WTC11 (cell line): ENCODE measurements around the gene TTLL10. TPM values are rescaled to one million over a fixed set of nuclear protein-coding genes. Genes with fewer than 3 reads are reported as not detected.

Experiments used
- ATAC-seq: fragments of 200-7000 bp; cut with Tn5 transposase; 2 replicates; pipeline ENCODE4 v1.10.0; 2021; ENCODE audit warnings: mild to moderate bottlenecking, moderate library complexity
- CTCF ChIA-PET: fragments of 300-600 bp; sonication (Branson Sonifier 250); formaldehyde crosslinking; loops from one replicate; lab custom pipeline; 2021; ENCODE audit warnings: antibody characterized with exemption; lab: Charles Lee
- POLR2A ChIA-PET: fragments of 350-600 bp; sonication (Branson Sonifier 250); formaldehyde crosslinking; loops from one replicate; lab custom pipeline; 2021; ENCODE audit warnings: antibody characterized with exemption; lab: Charles Lee
- DNase-seq: peaks from one replicate; pipeline ENCODE4 v3.0.0; 2021; ENCODE audit warnings: low spot score
- H3K27ac Mint-ChIP-seq: 2 replicates; pipeline ENCODE4 v1.8.0; 2021; ENCODE audit warnings: mixed read lengths
- H3K27me3 Mint-ChIP-seq: 2 replicates; pipeline ENCODE4 v1.8.0; 2021; ENCODE audit warnings: low read depth, mild to moderate bottlenecking, moderate library complexity, mixed read lengths
- H3K36me3 Mint-ChIP-seq: 2 replicates; pipeline ENCODE4 v1.8.0; 2021; ENCODE audit warnings: mixed read lengths
- H3K4me1 Mint-ChIP-seq: 2 replicates; pipeline ENCODE4 v1.8.0; 2022; ENCODE audit warnings: mixed read lengths
- H3K4me3 Mint-ChIP-seq: 2 replicates; pipeline ENCODE4 v1.8.0; 2021; ENCODE audit warnings: mild to moderate bottlenecking, moderate library complexity, mixed read lengths
- H3K9me3 Mint-ChIP-seq: 2 replicates; pipeline ENCODE4 v1.8.0; 2021; ENCODE audit warnings: mixed read lengths
- ATF1 ChIP-seq: sonication (generic); formaldehyde crosslinking; IDR thresholded peaks from 2 replicates; pipeline ENCODE4 v1.8.1; 2023; ENCODE audit warnings: mild to moderate bottlenecking, moderate library complexity, missing genetic modification reagents
- ETV6 ChIP-seq: sonication (generic); formaldehyde crosslinking; IDR thresholded peaks from 2 replicates; pipeline ENCODE4 v1.8.1; 2022; ENCODE audit warnings: mild to moderate bottlenecking, missing genetic modification reagents
- GABPB1 ChIP-seq: sonication (generic); formaldehyde crosslinking; IDR thresholded peaks from 2 replicates; pipeline ENCODE4 v1.8.1; 2023; ENCODE audit warnings: mild to moderate bottlenecking, missing genetic modification reagents
- GTF2I ChIP-seq: fragments of 250-450 bp; sonication (Bioruptor Pico); conservative IDR thresholded peaks from 2 replicates; pipeline ENCODE4 v1.4.0; 2021; ENCODE audit warnings: mild to moderate bottlenecking
- HMGXB4 ChIP-seq: sonication (generic); formaldehyde crosslinking; IDR thresholded peaks from 2 replicates; pipeline ENCODE4 v1.8.1; 2023; ENCODE audit warnings: mild to moderate bottlenecking, moderate library complexity, missing genetic modification reagents
- JUN ChIP-seq: sonication (generic); formaldehyde crosslinking; IDR thresholded peaks from 2 replicates; pipeline ENCODE4 v1.8.0; 2023; ENCODE audit warnings: mild to moderate bottlenecking, missing genetic modification reagents
- NFE2L1 ChIP-seq: sonication (generic); formaldehyde crosslinking; IDR thresholded peaks from 2 replicates; pipeline ENCODE4 v1.8.1; 2023; ENCODE audit warnings: missing genetic modification reagents
- NFYB ChIP-seq: sonication (generic); formaldehyde crosslinking; conservative IDR thresholded peaks from 2 replicates; pipeline ENCODE4 v1.8.0; 2022; ENCODE audit warnings: low read depth, missing genetic modification reagents
- OVOL2 ChIP-seq: fragments of 250-450 bp; sonication (Bioruptor Pico); IDR thresholded peaks from 2 replicates; pipeline ENCODE4 v1.9.0; 2021; ENCODE audit warnings: mild to moderate bottlenecking, borderline replicate concordance
- STAT6 ChIP-seq: sonication (generic); formaldehyde crosslinking; conservative IDR thresholded peaks from 2 replicates; pipeline ENCODE4 v1.8.1; 2023; ENCODE audit warnings: mild to moderate bottlenecking, low read depth, missing genetic modification reagents, moderate library complexity
- TCF7 ChIP-seq: sonication (generic); formaldehyde crosslinking; IDR thresholded peaks from 2 replicates; pipeline ENCODE4 v1.8.0; 2022; ENCODE audit warnings: mild to moderate bottlenecking, low read depth, missing genetic modification reagents, moderate library complexity
- TP53 ChIP-seq: sonication (generic); formaldehyde crosslinking; IDR thresholded peaks from 2 replicates; pipeline ENCODE4 v1.8.1; 2023; ENCODE audit warnings: mild to moderate bottlenecking, missing genetic modification reagents
- ZBTB21 ChIP-seq: sonication (generic); formaldehyde crosslinking; IDR thresholded peaks from 2 replicates; pipeline ENCODE4 v1.8.1; 2023; ENCODE audit warnings: mild to moderate bottlenecking, missing genetic modification reagents, borderline replicate concordance
- ZNF121 ChIP-seq: sonication (generic); formaldehyde crosslinking; IDR thresholded peaks from 2 replicates; pipeline ENCODE4 v1.8.0; 2023; ENCODE audit warnings: missing genetic modification reagents
- ZNF263 ChIP-seq: sonication (generic); formaldehyde crosslinking; IDR thresholded peaks from 2 replicates; pipeline ENCODE4 v1.8.1; 2022; ENCODE audit warnings: low read depth, mild to moderate bottlenecking, moderate library complexity, missing genetic modification reagents
- ZNF423 ChIP-seq: fragments of 250-450 bp; sonication (Bioruptor Pico); IDR thresholded peaks from 2 replicates; pipeline ENCODE4 v2.1.2; 2022; ENCODE audit warnings: mild to moderate bottlenecking, moderate library complexity
- total RNA-seq: library from RNA; stranded (reverse); gene quantifications from 3 replicates; pipeline ENCODE4 v1.2.3, GENCODE V29; 2021
- TF ChIP-seq, protein P1 (sequence below): sonication (generic); formaldehyde crosslinking; IDR thresholded peaks from 2 replicates; pipeline ENCODE4 v1.8.0; 2022; ENCODE audit warnings: mild to moderate bottlenecking, missing genetic modification reagents
- TF ChIP-seq, protein P2 (sequence below): sonication (generic); formaldehyde crosslinking; IDR thresholded peaks from 2 replicates; pipeline ENCODE4 v1.8.1; 2022; ENCODE audit warnings: missing genetic modification reagents, borderline replicate concordance
- TF ChIP-seq, protein P3 (sequence below): sonication (generic); formaldehyde crosslinking; IDR thresholded peaks from 2 replicates; pipeline ENCODE4 v1.8.0; 2022; ENCODE audit warnings: missing genetic modification reagents
- TF ChIP-seq, protein P4 (sequence below): sonication (generic); formaldehyde crosslinking; IDR thresholded peaks from 2 replicates; pipeline ENCODE4 v1.8.1; 2023; ENCODE audit warnings: mild to moderate bottlenecking, missing genetic modification reagents

TTLL10 gene
- total RNA-seq, 1 experiment from 2014 or later, result 1.1 TPM

DNA sequence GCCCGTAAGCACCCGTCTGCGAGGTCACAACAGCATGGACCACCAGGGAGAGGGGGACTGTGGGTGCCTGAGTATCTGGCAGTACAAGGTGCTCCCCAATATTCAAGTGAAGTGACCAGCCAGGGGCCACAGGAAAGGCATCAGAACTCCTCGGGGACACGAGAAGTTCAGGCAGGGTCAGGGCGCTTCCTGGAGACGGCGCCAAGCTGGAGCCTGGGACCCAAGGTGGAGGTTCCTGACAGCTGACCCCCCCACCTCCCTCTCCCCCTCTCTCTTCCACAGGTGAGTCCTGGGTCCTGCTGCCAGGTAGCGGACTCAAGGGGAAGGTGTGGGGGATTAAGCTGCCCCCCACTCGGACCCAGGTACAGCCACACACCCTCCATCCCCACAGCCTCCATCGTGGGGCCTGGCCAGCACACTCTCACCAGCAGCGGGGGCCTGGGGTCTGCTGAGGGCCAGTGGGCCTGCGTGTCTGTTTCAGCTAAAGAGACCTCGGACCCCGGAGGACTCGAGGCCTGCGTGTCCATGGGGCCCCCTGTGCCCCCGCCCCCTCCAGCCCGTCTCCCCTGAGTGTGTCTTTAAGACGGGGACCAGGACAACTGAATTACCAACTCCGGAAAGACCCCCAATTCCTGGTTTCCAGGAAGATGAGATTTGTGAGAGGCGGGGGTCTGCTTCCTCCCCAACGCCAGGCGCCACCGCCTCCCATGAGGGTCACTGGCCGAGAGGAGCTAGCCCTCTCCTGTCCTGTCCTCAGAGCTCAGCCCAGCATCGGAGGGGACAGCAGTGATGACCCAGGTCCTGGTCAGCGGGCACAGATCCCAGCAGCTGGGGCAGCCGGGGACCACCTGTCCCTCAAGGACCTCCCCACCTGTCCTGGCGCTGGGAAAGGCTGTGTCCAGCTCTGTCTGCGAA is 26.5 kb downstream of the TTLL10 start:
- ChIA-PET CTCF (interaction anchor here (1.1 to 1.3 kb wide), 2 partner anchors 78 to 167 kb away, joined by 4 read pairs; no protein-coding TSS in a partner anchor), POLR2A (no interaction called here)
- Mint-ChIP-seq H3K9me3 (peaks cover 1% of the 10 kb centered on the region; the same call in 1 of the 2 replicates), H3K4me1 (peaks cover 3% of the 10 kb centered on the region; the same call in 1 of the 2 replicates), H3K27ac (no peak overlapping the region), H3K27me3 (peaks cover 8% of the 10 kb centered on the region), H3K36me3 (peaks cover under 1% of the 10 kb centered on the region; the same call in 1 of the 2 replicates), H3K4me3 (peak overlapping the region; percentile 45)
- no peak for TF ChIP-seq GABPB1 (CRISPR knock-in tag)
- TF ChIP-seq ATF1 (CRISPR knock-in tag), result no peak
- no peak for TF ChIP-seq ZNF423 (CRISPR knock-in tag)
- TF ChIP-seq NFE2L1, result no peak
- no peak for TF ChIP-seq ETV6 (CRISPR knock-in tag)
- TF ChIP-seq, protein P1, sequence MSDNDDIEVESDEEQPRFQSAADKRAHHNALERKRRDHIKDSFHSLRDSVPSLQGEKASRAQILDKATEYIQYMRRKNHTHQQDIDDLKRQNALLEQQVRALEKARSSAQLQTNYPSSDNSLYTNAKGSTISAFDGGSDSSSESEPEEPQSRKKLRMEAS (CRISPR knock-in tag), result no peak
- no peak for TF ChIP-seq HMGXB4
- TF ChIP-seq, protein P2, sequence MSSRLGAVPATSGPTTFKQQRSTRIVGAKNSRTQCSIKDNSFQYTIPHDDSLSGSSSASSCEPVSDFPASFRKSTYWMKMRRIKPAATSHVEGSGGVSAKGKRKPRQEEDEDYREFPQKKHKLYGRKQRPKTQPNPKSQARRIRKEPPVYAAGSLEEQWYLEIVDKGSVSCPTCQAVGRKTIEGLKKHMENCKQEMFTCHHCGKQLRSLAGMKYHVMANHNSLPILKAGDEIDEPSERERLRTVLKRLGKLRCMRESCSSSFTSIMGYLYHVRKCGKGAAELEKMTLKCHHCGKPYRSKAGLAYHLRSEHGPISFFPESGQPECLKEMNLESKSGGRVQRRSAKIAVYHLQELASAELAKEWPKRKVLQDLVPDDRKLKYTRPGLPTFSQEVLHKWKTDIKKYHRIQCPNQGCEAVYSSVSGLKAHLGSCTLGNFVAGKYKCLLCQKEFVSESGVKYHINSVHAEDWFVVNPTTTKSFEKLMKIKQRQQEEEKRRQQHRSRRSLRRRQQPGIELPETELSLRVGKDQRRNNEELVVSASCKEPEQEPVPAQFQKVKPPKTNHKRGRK (CRISPR knock-in tag), result no peak
- TF ChIP-seq, protein P3, sequence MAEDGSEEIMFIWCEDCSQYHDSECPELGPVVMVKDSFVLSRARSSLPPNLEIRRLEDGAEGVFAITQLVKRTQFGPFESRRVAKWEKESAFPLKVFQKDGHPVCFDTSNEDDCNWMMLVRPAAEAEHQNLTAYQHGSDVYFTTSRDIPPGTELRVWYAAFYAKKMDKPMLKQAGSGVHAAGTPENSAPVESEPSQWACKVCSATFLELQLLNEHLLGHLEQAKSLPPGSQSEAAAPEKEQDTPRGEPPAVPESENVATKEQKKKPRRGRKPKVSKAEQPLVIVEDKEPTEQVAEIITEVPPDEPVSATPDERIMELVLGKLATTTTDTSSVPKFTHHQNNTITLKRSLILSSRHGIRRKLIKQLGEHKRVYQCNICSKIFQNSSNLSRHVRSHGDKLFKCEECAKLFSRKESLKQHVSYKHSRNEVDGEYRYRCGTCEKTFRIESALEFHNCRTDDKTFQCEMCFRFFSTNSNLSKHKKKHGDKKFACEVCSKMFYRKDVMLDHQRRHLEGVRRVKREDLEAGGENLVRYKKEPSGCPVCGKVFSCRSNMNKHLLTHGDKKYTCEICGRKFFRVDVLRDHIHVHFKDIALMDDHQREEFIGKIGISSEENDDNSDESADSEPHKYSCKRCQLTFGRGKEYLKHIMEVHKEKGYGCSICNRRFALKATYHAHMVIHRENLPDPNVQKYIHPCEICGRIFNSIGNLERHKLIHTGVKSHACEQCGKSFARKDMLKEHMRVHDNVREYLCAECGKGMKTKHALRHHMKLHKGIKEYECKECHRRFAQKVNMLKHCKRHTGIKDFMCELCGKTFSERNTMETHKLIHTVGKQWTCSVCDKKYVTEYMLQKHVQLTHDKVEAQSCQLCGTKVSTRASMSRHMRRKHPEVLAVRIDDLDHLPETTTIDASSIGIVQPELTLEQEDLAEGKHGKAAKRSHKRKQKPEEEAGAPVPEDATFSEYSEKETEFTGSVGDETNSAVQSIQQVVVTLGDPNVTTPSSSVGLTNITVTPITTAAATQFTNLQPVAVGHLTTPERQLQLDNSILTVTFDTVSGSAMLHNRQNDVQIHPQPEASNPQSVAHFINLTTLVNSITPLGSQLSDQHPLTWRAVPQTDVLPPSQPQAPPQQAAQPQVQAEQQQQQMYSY, result no peak
- DNase-seq (no peak), ATAC-seq (no peak)

GRCh38 chr1:1200876-1201810 is 27.5 kb downstream of the TTLL10 start:
- H3K27me3 Mint-ChIP-seq, result peaks cover 3% of the 10 kb centered on the region
- CTCF ChIA-PET, result interaction anchor here (1.3 kb wide), 1 partner anchor 78 kb away, joined by 4 read pairs; no protein-coding TSS in a partner anchor
- no peak overlapping the region for H3K27ac Mint-ChIP-seq
- H3K9me3 Mint-ChIP-seq, result no peaks in the 10 kb centered on the region
- peaks cover 3% of the 10 kb centered on the region; the same call in 1 of the 2 replicates for H3K4me1 Mint-ChIP-seq
- H3K36me3 Mint-ChIP-seq, result no peaks in the 10 kb centered on the region
- POLR2A ChIA-PET, result no interaction called here
- ATAC-seq (peak; percentile 67), DNase-seq (peak; percentile 55)
- H3K4me3 Mint-ChIP-seq, result peak overlapping the region; percentile 45
- TF ChIP-seq ZBTB21 (CRISPR knock-in tag) (no peak), NFYB (no peak), GTF2I (CRISPR knock-in tag) (no peak), JUN (CRISPR knock-in tag) (no peak), OVOL2 (CRISPR knock-in tag) (no peak), TP53 (CRISPR knock-in tag) (no peak), ZNF263 (CRISPR knock-in tag) (0 out of 2 replicates have a peak, but pooled peaks have one; percentile 45), TCF7 (0 out of 2 replicates have a peak, but pooled peaks have one; percentile 26), STAT6 (CRISPR knock-in tag) (no peak), ZNF121 (no peak)
- TF ChIP-seq, protein P4, sequence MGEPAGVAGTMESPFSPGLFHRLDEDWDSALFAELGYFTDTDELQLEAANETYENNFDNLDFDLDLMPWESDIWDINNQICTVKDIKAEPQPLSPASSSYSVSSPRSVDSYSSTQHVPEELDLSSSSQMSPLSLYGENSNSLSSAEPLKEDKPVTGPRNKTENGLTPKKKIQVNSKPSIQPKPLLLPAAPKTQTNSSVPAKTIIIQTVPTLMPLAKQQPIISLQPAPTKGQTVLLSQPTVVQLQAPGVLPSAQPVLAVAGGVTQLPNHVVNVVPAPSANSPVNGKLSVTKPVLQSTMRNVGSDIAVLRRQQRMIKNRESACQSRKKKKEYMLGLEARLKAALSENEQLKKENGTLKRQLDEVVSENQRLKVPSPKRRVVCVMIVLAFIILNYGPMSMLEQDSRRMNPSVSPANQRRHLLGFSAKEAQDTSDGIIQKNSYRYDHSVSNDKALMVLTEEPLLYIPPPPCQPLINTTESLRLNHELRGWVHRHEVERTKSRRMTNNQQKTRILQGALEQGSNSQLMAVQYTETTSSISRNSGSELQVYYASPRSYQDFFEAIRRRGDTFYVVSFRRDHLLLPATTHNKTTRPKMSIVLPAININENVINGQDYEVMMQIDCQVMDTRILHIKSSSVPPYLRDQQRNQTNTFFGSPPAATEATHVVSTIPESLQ (CRISPR knock-in tag), result no peak
